ENCODE data around the gene GATC.
A peak's percentile ranks its signal among the peaks of the same experiment; 100 is the strongest.

GATC gene

DNA sequence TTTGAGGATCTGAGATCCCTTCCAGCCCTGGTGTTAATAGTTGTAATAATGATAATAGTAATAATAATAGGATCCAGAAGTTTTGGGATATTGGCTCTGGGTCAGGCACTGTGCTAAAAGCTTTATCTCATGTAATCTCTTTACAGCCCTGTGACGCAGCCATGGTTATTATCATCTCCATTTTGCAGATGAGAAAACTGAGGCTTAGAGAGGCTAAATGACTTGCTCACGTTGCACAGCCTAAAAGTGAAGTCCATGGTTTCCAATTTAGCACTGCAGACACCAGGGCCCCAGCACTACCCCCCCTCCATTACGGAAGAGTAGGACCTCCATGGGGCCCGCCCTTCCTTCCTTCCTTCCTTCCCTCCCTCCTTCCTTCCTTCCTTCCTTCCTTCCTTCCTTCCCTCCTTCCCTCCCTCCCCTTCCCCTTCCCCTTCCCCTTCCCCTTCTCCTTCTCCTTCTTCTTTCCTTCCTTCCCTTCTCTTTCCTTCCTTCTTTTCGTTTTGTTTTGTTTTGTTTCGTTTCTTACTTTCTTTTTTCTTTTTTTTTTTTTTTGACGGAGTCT lies 23.3 kb upstream of the GATC start:
- H3K27ac ChIP-seq = no peak overlapping the region

DNA sequence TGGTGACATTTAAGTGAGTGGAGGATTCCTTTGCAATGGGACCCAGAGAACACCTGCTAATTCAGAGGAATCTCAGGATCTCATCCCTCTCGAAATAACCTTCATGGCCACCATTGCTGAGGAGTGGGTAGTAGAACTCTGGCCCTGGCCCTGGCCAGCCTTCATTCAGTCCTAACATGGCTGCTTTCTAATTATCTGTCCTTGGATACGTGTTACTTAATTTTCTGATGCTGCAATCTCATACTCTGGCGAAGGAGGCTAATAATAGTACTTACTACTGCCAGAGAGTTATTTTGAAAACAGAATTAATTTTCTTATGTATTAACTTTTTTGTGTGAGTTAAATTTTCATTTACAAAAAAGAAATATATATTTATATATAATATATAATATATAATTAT lies 20.4 kb upstream of the GATC start:
- TF ChIP-seq, protein P1, sequence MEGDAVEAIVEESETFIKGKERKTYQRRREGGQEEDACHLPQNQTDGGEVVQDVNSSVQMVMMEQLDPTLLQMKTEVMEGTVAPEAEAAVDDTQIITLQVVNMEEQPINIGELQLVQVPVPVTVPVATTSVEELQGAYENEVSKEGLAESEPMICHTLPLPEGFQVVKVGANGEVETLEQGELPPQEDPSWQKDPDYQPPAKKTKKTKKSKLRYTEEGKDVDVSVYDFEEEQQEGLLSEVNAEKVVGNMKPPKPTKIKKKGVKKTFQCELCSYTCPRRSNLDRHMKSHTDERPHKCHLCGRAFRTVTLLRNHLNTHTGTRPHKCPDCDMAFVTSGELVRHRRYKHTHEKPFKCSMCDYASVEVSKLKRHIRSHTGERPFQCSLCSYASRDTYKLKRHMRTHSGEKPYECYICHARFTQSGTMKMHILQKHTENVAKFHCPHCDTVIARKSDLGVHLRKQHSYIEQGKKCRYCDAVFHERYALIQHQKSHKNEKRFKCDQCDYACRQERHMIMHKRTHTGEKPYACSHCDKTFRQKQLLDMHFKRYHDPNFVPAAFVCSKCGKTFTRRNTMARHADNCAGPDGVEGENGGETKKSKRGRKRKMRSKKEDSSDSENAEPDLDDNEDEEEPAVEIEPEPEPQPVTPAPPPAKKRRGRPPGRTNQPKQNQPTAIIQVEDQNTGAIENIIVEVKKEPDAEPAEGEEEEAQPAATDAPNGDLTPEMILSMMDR (IDR thresholded peaks at IDR 0.05) = no peak
- no peak for TF ChIP-seq ZFX (IDR thresholded peaks at IDR 0.05; ENCODE audit: borderline replicate concordance)
- no peak overlapping the region for H3K27ac ChIP-seq

More for the DNA sequence above, 23.3 kb upstream of the GATC start:
- no peak for TF ChIP-seq ZFX (IDR thresholded peaks at IDR 0.05; ENCODE audit: borderline replicate concordance)
- TF ChIP-seq, protein P1 (IDR thresholded peaks at IDR 0.05) = no peak

DNA sequence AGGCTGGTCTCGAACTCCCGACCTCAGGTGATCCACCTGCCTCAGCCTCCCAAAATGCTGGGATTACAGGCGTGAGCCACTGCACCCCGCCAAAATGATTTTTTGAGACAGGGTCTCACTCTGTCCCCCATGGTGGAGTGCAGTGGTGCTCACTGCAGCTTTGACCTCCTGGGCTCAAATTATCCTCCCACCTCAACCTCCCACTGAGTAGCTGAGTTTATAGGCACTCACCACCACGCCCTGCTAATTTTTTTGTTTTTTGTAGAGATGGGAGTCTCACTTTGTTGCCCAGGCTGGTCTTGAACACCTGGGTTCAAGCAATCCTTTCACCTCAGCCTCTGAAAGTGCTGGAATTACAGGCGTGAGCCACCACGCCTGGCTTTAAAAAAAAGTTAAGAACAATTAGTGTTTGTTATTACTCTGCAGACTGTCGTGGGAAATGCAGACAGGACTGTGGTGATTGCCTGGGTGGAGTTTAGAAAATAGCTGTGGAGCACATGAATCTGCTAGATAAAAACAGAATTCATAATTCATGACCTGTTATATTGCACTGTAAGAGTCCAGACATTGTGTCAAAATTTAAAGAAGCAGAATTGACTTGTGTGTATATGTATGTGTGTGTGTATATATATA lies 17.5 kb upstream of the GATC start:
- TF ChIP-seq ZFX (IDR thresholded peaks at IDR 0.05; ENCODE audit: borderline replicate concordance) = no peak
- TF ChIP-seq, protein P1 (IDR thresholded peaks at IDR 0.05) = no peak

DNA sequence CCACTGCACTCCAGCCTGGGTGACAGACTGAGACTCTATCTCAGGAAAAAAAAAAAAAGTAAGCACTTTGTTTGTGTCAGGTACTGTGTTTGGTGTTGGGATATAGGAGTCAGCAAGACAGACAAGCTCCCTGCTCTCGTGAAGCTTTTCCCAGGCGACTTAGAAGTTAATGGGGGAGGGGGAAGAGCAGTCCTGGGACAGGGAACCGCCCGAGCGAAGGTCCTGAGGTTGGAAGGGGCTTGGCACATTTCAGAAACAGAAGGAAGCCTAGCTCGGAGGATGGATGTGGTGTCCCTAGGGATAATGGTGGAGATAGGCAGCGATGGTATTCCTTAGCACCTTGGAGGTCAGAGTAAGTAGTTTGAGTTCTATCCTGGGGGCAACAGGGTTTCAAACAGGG lies 16.9 kb upstream of the GATC start:
- H3K27ac ChIP-seq = no peak overlapping the region
- TF ChIP-seq ZFX (IDR thresholded peaks at IDR 0.05; ENCODE audit: borderline replicate concordance) = no peak
- TF ChIP-seq, protein P1 (IDR thresholded peaks at IDR 0.05) = no peak

More for the DNA sequence above, 17.5 kb upstream of the GATC start:
- H3K27ac ChIP-seq = no peak overlapping the region

DNA sequence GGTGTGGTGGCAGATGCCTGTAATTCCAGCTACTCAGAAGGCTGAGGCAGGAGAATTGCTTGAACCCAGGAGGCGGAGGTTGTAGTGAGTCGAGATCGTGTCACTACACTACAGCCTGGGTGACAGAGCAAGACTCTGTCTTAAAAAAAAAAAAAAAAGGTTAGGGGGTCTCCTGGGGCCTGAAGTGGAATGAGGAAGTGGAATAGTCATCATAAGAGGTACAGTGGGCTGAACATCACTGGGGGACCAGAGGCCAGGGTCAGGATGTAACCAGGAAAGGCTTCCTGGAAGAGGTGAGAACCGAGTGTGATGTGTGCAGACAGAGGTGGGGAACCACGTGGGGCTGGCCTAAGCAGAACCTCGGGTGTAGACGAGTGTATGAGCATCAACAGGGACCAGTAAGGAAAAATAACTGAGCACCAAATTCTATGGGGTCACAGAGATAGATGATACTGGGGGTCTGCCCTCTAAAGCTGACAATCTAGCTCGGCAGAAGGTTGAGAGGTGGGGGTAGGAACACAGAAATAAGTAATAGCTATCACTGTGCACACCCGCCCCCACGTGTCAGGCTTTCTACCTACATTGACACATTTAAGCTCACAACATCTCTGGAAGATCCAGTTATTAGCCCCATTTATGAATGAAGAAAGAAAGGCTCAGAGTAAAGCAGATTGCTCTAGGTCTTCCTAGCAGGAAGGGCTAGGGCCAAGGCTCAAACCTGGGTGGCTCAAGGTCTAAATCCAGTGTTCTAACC lies 13.3 kb upstream of the GATC start:
- TF ChIP-seq, protein P1 (IDR thresholded peaks at IDR 0.05) = no peak
- no peak for TF ChIP-seq ZFX (IDR thresholded peaks at IDR 0.05; ENCODE audit: borderline replicate concordance)
- no peak overlapping the region for H3K27ac ChIP-seq

DNA sequence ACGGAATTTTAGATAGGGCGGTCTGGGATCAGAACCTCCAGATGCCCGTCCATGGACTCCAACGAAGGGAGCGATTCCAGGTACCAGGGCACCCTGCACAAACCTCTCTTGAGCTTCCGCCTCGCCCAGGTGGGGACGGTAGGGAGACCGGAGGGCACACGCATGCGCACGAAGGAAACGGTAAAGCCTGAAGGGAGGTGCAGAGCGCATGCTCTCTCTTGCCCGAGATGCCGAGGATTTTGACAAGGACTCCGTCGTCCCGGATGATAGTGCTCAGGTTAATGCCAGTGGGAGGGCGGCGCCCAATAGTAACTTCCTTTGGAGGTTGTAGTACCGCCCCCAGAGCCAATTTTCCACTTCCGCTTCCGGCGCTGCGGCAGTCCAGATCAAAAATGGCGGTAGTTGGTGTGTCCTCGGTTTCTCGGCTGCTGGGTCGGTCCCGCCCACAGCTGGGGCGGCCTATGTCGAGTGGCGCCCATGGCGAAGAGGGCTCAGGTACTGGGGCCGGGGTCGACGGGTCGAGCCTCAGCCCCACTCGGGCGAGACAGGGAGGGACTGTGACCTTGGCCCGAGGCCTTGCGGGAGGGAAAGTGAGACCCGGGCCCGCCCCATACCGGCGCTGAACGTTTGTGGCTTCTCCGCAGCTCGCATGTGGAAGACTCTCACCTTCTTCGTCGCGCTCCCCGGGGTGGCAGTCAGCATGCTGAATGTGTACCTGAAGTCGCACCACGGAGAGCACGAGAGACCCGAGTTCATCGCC lies 8.3 kb upstream of the GATC start, which contains the start of gene COX6A1:
Gene COX6A1, plus strand, starts transcription at position 379 of the 760 bp plus-strand sequence. Its CDS starts 14 bp downstream, at position 393.
- peak within 1 kb of the TSS; percentile 92 for H3K27ac ChIP-seq

More for the DNA sequence above, 8.3 kb upstream of the GATC start, which contains the start of gene COX6A1:
- TF ChIP-seq, protein P1 (IDR thresholded peaks at IDR 0.05) = peak; percentile 56
- no peak for TF ChIP-seq ZFX (IDR thresholded peaks at IDR 0.05; ENCODE audit: borderline replicate concordance)

Measured in 22Rv1 (cell line).